Measurements from ENCODE around the gene RFX5.

Gene RFX5

DNA sequence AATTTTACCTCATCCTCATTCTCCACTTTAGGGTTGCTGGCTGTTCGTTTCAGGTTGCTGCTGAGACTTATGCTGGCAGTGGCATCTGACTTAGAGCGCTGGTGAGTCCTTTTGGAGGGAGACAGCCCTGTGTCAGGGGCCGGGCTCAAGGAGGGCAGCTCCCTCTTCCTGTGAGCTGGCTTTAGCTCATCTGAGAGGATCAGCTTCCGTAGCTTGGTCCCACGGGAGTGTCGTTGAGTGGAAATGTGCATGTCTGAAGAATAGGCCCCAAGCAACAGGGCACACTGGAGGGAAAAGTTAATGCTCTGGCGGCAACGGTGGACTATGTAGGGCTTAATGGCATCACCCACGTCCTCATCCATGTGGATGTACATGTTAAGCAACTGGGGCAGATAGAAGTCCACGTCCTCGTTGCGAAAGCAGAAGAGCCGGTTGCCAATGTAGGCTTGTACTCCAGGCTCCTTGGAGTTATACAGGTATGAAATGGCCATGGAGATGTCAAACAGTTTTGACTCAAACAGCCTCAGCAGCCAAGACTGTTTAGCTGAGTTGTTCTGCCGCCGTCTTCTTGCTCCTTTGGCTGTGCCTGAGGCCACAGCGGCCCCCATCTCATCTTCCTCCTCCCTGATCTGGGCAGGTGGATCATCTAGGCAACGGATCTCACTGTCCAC, 31.4 kb downstream of the RFX5 start:
- Histone ChIP-seq H3K9me3 (ENCODE audit: control insufficient read depth, low read length) (no peaks in the 10 kb centered on the region), H3K4me2 (ENCODE audit: low read length) (no peak overlapping the region), H3K27me3 (ENCODE audit: control insufficient read depth, insufficient read depth, low read length) (no peaks in the 10 kb centered on the region), H3K4me3 (ENCODE audit: low read depth, low read length) (no peak overlapping the region), H3K36me3 (ENCODE audit: control insufficient read depth, insufficient read depth, low read length) (no peaks in the 10 kb centered on the region), H3K79me2 (peaks cover 2% of the 10 kb centered on the region), H2AFZ (no peak overlapping the region), H3K9ac (no peak overlapping the region), H3K4me1 (no peaks in the 10 kb centered on the region), H3K27ac (no peak overlapping the region)
- TF ChIP-seq, protein P1, sequence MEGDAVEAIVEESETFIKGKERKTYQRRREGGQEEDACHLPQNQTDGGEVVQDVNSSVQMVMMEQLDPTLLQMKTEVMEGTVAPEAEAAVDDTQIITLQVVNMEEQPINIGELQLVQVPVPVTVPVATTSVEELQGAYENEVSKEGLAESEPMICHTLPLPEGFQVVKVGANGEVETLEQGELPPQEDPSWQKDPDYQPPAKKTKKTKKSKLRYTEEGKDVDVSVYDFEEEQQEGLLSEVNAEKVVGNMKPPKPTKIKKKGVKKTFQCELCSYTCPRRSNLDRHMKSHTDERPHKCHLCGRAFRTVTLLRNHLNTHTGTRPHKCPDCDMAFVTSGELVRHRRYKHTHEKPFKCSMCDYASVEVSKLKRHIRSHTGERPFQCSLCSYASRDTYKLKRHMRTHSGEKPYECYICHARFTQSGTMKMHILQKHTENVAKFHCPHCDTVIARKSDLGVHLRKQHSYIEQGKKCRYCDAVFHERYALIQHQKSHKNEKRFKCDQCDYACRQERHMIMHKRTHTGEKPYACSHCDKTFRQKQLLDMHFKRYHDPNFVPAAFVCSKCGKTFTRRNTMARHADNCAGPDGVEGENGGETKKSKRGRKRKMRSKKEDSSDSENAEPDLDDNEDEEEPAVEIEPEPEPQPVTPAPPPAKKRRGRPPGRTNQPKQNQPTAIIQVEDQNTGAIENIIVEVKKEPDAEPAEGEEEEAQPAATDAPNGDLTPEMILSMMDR (IDR thresholded peaks at IDR 0.05), result no peak

DNA sequence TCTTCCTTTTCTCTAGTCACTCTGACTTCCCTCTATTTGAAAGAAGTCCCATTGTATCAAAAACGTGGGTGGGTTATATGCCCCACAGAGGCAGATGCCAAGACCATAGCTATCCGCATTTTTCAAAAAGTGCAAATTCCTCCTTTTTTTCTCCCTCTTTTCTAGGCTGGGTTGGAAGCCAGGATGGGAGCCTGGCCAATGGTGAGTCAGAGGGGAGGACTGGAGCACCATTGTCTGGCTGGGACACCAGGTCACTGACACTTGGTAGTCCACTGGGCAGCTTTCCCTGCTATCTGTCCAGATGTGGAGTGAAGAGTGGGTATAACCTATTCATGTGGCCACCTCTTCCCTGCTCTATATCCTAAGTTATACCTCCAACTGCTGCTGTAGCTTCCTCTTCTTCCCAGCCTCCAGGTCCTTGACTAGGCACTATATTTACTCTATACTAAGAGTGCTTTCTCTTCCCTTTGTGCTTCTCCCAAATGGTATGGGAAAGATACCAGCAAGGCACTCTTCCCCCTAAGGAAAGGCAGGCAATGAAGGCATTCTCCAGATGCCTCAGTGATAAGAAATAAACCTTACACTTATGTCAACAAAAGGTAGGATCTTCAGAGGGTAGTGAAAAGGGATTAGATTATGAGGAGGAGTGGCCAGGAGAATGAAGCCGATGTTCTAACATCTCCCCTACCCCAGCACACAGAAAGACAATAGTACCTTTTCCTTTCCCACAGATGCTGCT, 32.7 kb downstream of the RFX5 start:
- H3K4me3 ChIP-seq (ENCODE audit: low read depth, low read length), result no peak overlapping the region
- H3K9me3 ChIP-seq (ENCODE audit: control insufficient read depth, low read length), result no peaks in the 10 kb centered on the region
- peaks cover 2% of the 10 kb centered on the region for H3K79me2 ChIP-seq
- no peak overlapping the region for H3K4me2 ChIP-seq (ENCODE audit: low read length)
- H3K27me3 ChIP-seq (ENCODE audit: control insufficient read depth, insufficient read depth, low read length), result no peaks in the 10 kb centered on the region
- TF ChIP-seq, protein P1 (IDR thresholded peaks at IDR 0.05), result no peak
- H3K9ac ChIP-seq, result no peak overlapping the region
- H3K27ac ChIP-seq, result no peak overlapping the region
- no peaks in the 10 kb centered on the region for H3K36me3 ChIP-seq (ENCODE audit: control insufficient read depth, insufficient read depth, low read length)
- no peak overlapping the region for H2AFZ ChIP-seq
- H3K4me1 ChIP-seq, result no peaks in the 10 kb centered on the region

DNA sequence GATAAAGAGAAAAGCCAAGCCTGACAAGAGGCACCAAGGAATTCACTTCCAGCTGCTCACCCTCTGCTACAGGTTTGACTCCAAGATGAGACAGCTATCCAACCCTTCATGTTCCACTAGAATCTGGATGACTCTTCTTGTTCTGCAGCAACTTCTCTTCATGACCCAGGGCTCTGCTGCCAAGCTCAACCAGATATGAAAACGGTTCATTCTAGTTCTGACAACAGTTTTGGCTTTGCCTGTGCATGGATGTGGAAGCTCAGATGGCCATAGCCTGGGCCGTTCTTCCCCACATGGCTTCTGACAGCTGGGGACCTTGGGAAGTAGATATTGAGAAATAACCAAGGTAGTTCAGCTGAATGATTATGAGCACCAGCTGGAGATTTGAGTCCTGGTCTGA, 33.6 kb downstream of the RFX5 start:
- Histone ChIP-seq H2AFZ (no peak overlapping the region), H3K4me3 (ENCODE audit: low read depth, low read length) (no peak overlapping the region), H3K79me2 (peaks cover 2% of the 10 kb centered on the region), H3K9ac (no peak overlapping the region), H3K27ac (no peak overlapping the region), H3K9me3 (ENCODE audit: control insufficient read depth, low read length) (no peaks in the 10 kb centered on the region), H3K4me1 (no peaks in the 10 kb centered on the region), H3K36me3 (ENCODE audit: control insufficient read depth, insufficient read depth, low read length) (no peaks in the 10 kb centered on the region), H3K27me3 (ENCODE audit: control insufficient read depth, insufficient read depth, low read length) (no peaks in the 10 kb centered on the region), H3K4me2 (ENCODE audit: low read length) (no peak overlapping the region)
- TF ChIP-seq, protein P1 (IDR thresholded peaks at IDR 0.05), result no peak

DNA sequence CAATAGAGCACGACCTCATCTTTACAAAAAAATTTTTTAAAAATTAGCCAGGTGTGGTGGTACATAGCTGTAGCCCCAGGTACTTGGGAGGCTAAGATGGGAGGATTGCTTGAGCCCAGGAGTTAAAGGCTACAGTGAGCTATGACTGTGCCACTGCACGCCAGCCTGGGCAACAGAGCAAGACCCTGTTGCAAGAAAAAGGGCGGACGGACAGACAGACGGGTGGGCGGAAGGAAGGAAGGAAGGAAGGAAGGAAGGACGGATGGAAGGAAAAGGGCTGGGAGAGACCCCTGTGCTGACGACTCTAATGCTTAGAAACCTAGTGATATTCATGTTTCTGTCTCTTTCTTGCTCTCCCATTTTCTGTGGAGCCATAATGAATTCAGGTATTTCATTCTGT, 34.2 kb downstream of the RFX5 start:
- Histone ChIP-seq H3K27ac (no peak overlapping the region), H2AFZ (no peak overlapping the region), H3K79me2 (peaks cover 2% of the 10 kb centered on the region), H3K9ac (no peak overlapping the region), H3K9me3 (ENCODE audit: control insufficient read depth, low read length) (no peaks in the 10 kb centered on the region), H3K4me1 (no peaks in the 10 kb centered on the region), H3K4me2 (ENCODE audit: low read length) (no peak overlapping the region), H3K4me3 (ENCODE audit: low read depth, low read length) (no peak overlapping the region), H3K36me3 (ENCODE audit: control insufficient read depth, insufficient read depth, low read length) (no peaks in the 10 kb centered on the region), H3K27me3 (ENCODE audit: control insufficient read depth, insufficient read depth, low read length) (no peaks in the 10 kb centered on the region)
- TF ChIP-seq, protein P1 (IDR thresholded peaks at IDR 0.05), result no peak

All from parathyroid adenoma (tissue), 2 donors.